WTC11 (cell line): ENCODE measurements around the gene FAM169A. TPM values are rescaled to one million over a fixed set of nuclear protein-coding genes. Genes with fewer than 3 reads are reported as not detected.
"Not testable (repeated sequence)": the region's sequence is repeated elsewhere in the genome, so short reads cannot be mapped to it uniquely, and the experiment has no call there.

Experiments used
- ATAC-seq: fragments of 200-7000 bp; cut with Tn5 transposase; 2 replicates; pipeline ENCODE4 v1.10.0; 2021; ENCODE audit warnings: mild to moderate bottlenecking, moderate library complexity
- CTCF ChIA-PET: fragments of 300-600 bp; sonication (Branson Sonifier 250); formaldehyde crosslinking; loops from one replicate; lab custom pipeline; 2021; ENCODE audit warnings: antibody characterized with exemption; lab: Charles Lee
- POLR2A ChIA-PET: fragments of 350-600 bp; sonication (Branson Sonifier 250); formaldehyde crosslinking; loops from one replicate; lab custom pipeline; 2021; ENCODE audit warnings: antibody characterized with exemption; lab: Charles Lee
- DNase-seq: peaks from one replicate; pipeline ENCODE4 v3.0.0; 2021; ENCODE audit warnings: low spot score
- H3K27ac Mint-ChIP-seq: 2 replicates; pipeline ENCODE4 v1.8.0; 2021; ENCODE audit warnings: mixed read lengths
- H3K27me3 Mint-ChIP-seq: 2 replicates; pipeline ENCODE4 v1.8.0; 2021; ENCODE audit warnings: low read depth, mild to moderate bottlenecking, moderate library complexity, mixed read lengths
- H3K36me3 Mint-ChIP-seq: 2 replicates; pipeline ENCODE4 v1.8.0; 2021; ENCODE audit warnings: mixed read lengths
- H3K4me1 Mint-ChIP-seq: 2 replicates; pipeline ENCODE4 v1.8.0; 2022; ENCODE audit warnings: mixed read lengths
- H3K4me3 Mint-ChIP-seq: 2 replicates; pipeline ENCODE4 v1.8.0; 2021; ENCODE audit warnings: mild to moderate bottlenecking, moderate library complexity, mixed read lengths
- H3K9me3 Mint-ChIP-seq: 2 replicates; pipeline ENCODE4 v1.8.0; 2021; ENCODE audit warnings: mixed read lengths
- CREB1 ChIP-seq: sonication (generic); formaldehyde crosslinking; IDR thresholded peaks from 2 replicates; pipeline ENCODE4 v1.8.0; 2023; ENCODE audit warnings: mild to moderate bottlenecking, missing genetic modification reagents
- EMX1 ChIP-seq: fragments of 250-450 bp; sonication (Bioruptor Pico); IDR thresholded peaks from 2 replicates; pipeline ENCODE4 v1.8.0; 2021; ENCODE audit warnings: mild to moderate bottlenecking
- FOXJ3 ChIP-seq: sonication (generic); formaldehyde crosslinking; IDR thresholded peaks from 2 replicates; pipeline ENCODE4 v1.9.0; 2021; ENCODE audit warnings: missing genetic modification reagents, mild to moderate bottlenecking, borderline replicate concordance
- GRHL2 ChIP-seq: fragments of 250-450 bp; sonication (Bioruptor Pico); IDR thresholded peaks from 2 replicates; pipeline ENCODE4 v1.8.0; 2022; ENCODE audit warnings: mild to moderate bottlenecking, moderate library complexity; ENCODE audit not compliant: insufficient replicate concordance, severe bottlenecking
- IRF2 ChIP-seq: sonication (generic); formaldehyde crosslinking; IDR thresholded peaks from 2 replicates; pipeline ENCODE4 v1.8.0; 2022; ENCODE audit warnings: low read depth, missing genetic modification reagents, borderline replicate concordance
- MXD4 ChIP-seq: fragments of 250-450 bp; sonication (Bioruptor Pico); IDR thresholded peaks from 2 replicates; pipeline ENCODE4 v1.8.0; 2021; ENCODE audit warnings: mild to moderate bottlenecking, moderate library complexity, borderline replicate concordance
- NFYB ChIP-seq: sonication (generic); formaldehyde crosslinking; conservative IDR thresholded peaks from 2 replicates; pipeline ENCODE4 v1.8.0; 2022; ENCODE audit warnings: low read depth, missing genetic modification reagents
- NR2C2 ChIP-seq: sonication (generic); formaldehyde crosslinking; IDR thresholded peaks from 2 replicates; pipeline ENCODE4 v1.8.0; 2022; ENCODE audit warnings: mild to moderate bottlenecking, missing genetic modification reagents
- SMAD3 ChIP-seq: sonication (generic); formaldehyde crosslinking; IDR thresholded peaks from 2 replicates; pipeline ENCODE4 v1.8.0; 2022; ENCODE audit warnings: missing genetic modification reagents, mild to moderate bottlenecking, borderline replicate concordance
- TEAD4 ChIP-seq: sonication (generic); formaldehyde crosslinking; IDR thresholded peaks from 2 replicates; pipeline ENCODE4 v1.8.0; 2022; ENCODE audit warnings: mild to moderate bottlenecking, missing genetic modification reagents
- TP53 ChIP-seq: sonication (generic); formaldehyde crosslinking; IDR thresholded peaks from 2 replicates; pipeline ENCODE4 v1.8.1; 2023; ENCODE audit warnings: mild to moderate bottlenecking, missing genetic modification reagents
- ZNF263 ChIP-seq: sonication (generic); formaldehyde crosslinking; IDR thresholded peaks from 2 replicates; pipeline ENCODE4 v1.8.1; 2022; ENCODE audit warnings: low read depth, mild to moderate bottlenecking, moderate library complexity, missing genetic modification reagents
- ZNF416 ChIP-seq: fragments of 250-450 bp; sonication (Bioruptor Pico); IDR thresholded peaks from 2 replicates; pipeline ENCODE4 v1.9.0; 2021; ENCODE audit warnings: mild to moderate bottlenecking, inconsistent platforms
- ZNF423 ChIP-seq: fragments of 250-450 bp; sonication (Bioruptor Pico); IDR thresholded peaks from 2 replicates; pipeline ENCODE4 v2.1.2; 2022; ENCODE audit warnings: mild to moderate bottlenecking, moderate library complexity
- total RNA-seq: library from RNA; stranded (reverse); gene quantifications from 3 replicates; pipeline ENCODE4 v1.2.3, GENCODE V29; 2021
- TF ChIP-seq, protein P1 (sequence below): sonication (generic); formaldehyde crosslinking; IDR thresholded peaks from 2 replicates; pipeline ENCODE4 v1.8.1; 2023; ENCODE audit warnings: mild to moderate bottlenecking, missing genetic modification reagents, moderate library complexity
- TF ChIP-seq, protein P2 (sequence below): sonication (generic); formaldehyde crosslinking; IDR thresholded peaks from 2 replicates; pipeline ENCODE4 v1.8.1; 2022; ENCODE audit warnings: low read depth, mild to moderate bottlenecking, moderate library complexity, missing genetic modification reagents, borderline replicate concordance
- TF ChIP-seq, protein P3 (sequence below): sonication (generic); formaldehyde crosslinking; IDR thresholded peaks from 2 replicates; pipeline ENCODE4 v1.8.0; 2022; ENCODE audit warnings: mild to moderate bottlenecking, missing genetic modification reagents
- TF ChIP-seq, protein P4 (sequence below): fragments of 250-450 bp; sonication (Bioruptor Pico); IDR thresholded peaks from 2 replicates; pipeline ENCODE4 v1.9.0; 2021; ENCODE audit warnings: mild to moderate bottlenecking
- TF ChIP-seq, protein P5 (sequence below): fragments of 250-450 bp; sonication (Bioruptor Pico); IDR thresholded peaks from 2 replicates; pipeline ENCODE4 v1.8.0; 2021; ENCODE audit warnings: mild to moderate bottlenecking

FAM169A gene
- total RNA-seq, 1 experiment from 2014 or later, result 69.1 TPM

DNA sequence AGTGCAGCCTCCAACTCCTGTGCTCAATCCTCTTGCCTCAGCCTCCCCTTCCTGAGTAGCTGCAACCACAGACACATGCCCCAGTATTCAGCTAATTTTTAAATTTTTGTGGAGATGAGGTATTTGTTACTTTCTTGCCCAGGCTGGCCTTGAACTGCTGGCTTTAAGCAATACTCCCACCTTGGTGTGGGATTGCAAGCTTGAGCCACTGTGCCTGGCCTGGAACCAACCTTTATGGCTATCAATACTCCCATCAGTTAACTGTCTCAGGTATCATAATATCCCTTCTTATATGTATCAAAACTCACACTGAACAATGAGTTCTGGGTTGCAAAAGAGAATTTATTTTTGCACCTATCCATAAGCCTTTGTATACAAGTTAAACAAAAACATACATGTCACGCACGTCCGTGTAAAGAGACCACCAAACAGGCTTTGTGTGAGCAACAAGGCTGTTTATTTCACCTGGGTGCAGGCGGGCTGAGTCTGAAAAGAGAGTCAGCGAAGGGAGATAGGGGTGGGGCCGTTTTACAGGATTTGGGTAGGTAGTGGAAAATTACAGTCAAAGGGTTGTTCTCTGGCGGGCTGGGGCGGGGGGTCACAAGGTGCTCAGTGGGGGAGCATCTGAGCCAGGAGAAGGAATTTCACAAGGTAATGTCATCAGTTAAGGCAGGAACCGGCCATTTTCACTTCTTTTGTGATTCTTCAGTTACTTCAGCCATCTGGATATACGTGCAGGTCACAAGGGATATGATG lies 16.4 kb upstream of the FAM169A start:
- not testable (repeated sequence) for H3K36me3 Mint-ChIP-seq

DNA sequence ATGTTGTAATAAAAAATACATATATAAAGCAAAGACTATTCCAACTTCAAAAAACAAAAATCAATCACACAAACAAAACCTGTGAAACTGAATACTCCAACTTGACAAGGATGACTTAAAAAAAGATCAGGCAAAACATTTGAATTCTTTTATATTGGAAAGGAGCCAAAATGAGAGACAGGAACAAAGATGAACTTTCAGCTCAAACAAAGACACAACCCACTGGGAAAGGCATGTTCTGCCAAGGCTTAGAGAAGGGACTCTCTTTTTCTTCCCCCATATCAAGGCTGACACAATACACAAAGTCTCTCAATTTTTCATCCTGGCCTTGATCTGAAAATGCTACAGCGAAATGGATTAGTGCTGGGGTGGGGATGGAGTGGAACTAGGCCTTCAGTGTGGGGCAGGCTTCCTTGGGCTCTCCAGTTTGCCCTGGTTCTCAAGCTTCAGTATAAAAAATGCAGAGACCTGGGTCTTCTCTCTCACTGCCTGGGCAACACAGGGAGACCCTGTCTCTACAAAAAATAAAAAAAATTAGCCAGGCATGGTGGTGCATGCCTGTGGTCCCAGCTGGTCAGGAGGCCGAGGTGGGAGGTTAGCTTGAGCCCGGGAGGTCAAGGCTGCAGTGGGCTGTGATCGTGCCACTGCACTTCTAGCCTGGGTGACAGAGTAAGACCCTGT lies 11.6 kb upstream of the FAM169A start:
- H3K4me3 Mint-ChIP-seq, result no peak overlapping the region
- H3K4me1 Mint-ChIP-seq, result peaks cover 28% of the 10 kb centered on the region
- no peak for ATAC-seq
- no peaks in the 10 kb centered on the region for H3K27me3 Mint-ChIP-seq
- no peak overlapping the region; the same call in 1 of the 2 replicates for H3K27ac Mint-ChIP-seq
- CTCF ChIA-PET, result no interaction called here
- TF ChIP-seq CREB1 (CRISPR knock-in tag) (no peak), MXD4 (CRISPR knock-in tag) (no peak), IRF2 (CRISPR knock-in tag) (no peak), NR2C2 (CRISPR knock-in tag) (no peak), SMAD3 (CRISPR knock-in tag) (no peak), ZNF423 (CRISPR knock-in tag) (no peak), EMX1 (CRISPR knock-in tag) (no peak), FOXJ3 (no peak)
- TF ChIP-seq, protein P1, sequence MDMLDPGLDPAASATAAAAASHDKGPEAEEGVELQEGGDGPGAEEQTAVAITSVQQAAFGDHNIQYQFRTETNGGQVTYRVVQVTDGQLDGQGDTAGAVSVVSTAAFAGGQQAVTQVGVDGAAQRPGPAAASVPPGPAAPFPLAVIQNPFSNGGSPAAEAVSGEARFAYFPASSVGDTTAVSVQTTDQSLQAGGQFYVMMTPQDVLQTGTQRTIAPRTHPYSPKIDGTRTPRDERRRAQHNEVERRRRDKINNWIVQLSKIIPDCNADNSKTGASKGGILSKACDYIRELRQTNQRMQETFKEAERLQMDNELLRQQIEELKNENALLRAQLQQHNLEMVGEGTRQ (CRISPR knock-in tag), result no peak
- TF ChIP-seq, protein P2, sequence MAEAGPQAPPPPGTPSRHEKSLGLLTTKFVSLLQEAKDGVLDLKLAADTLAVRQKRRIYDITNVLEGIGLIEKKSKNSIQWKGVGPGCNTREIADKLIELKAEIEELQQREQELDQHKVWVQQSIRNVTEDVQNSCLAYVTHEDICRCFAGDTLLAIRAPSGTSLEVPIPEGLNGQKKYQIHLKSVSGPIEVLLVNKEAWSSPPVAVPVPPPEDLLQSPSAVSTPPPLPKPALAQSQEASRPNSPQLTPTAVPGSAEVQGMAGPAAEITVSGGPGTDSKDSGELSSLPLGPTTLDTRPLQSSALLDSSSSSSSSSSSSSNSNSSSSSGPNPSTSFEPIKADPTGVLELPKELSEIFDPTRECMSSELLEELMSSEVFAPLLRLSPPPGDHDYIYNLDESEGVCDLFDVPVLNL, result no peak
- TF ChIP-seq, protein P3, sequence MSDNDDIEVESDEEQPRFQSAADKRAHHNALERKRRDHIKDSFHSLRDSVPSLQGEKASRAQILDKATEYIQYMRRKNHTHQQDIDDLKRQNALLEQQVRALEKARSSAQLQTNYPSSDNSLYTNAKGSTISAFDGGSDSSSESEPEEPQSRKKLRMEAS, result no peak
- POLR2A ChIA-PET, result no interaction called here
- no peak for DNase-seq
- H3K36me3 Mint-ChIP-seq, result peaks cover 14% of the 10 kb centered on the region
- peaks cover 20% of the 10 kb centered on the region for H3K9me3 Mint-ChIP-seq

More for the DNA sequence above, 16.4 kb upstream of the FAM169A start:
- H3K9me3 Mint-ChIP-seq, H3K27me3 Mint-ChIP-seq, POLR2A ChIA-PET: not testable (repeated sequence)
- TF ChIP-seq, protein P1 (CRISPR knock-in tag), result 0 out of 2 replicates have a peak, but pooled peaks have one; percentile 11
- DNase-seq (peak; percentile 73), ATAC-seq (peak; percentile 71)
- CTCF ChIA-PET, result interaction anchor here (0.9 kb wide), 1 partner anchor 15 kb away, joined by 3 read pairs; no protein-coding TSS in a partner anchor
- Mint-ChIP-seq H3K4me1 (peaks cover 34% of the 10 kb centered on the region), H3K27ac (peak overlapping the region; percentile 100), H3K4me3 (peak overlapping the region; percentile 16)

DNA sequence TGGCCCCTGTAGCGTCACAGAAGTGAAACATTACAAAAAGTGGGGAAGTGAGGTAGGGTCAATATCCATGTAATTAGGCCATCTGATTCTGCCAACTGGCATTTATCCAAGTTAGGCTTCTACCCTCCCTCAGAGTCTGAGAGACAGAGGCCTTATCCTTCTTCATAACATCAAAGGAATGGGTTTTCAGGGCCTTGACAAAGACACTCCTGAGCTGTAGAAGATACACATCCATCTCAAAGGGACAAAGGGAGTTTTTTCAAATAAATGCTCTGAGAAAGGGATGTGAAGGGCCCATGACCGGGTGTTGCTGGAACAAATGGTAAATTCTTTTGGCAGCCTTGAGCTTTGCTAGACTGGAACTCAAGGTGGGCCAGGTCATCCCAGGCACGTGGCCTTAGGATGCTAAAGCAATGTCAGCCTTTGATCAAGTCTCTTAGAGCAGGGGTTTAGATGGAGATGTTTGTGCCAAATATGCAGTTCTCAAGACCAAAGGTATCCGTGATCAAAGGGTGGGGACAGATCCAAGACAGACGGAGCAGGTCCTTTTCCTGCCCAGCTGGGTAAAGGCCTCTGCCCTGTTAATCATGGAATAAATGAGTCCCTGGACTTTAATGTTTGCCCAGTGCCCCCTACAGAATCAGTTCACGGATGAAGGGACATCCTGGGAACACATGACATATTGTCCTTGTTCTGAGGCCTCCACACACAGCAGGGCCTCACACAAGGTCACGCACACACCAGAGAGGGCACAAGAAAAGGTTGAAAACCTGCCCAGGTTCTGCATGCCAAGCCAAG lies 10.0 kb upstream of the FAM169A start:
- Mint-ChIP-seq H3K9me3 (peaks cover 20% of the 10 kb centered on the region), H3K36me3 (peaks cover 14% of the 10 kb centered on the region), H3K4me3 (no peak overlapping the region), H3K27ac (no peak overlapping the region), H3K27me3 (no peaks in the 10 kb centered on the region), H3K4me1 (peaks cover 20% of the 10 kb centered on the region)
- no peak for TF ChIP-seq TEAD4 (CRISPR knock-in tag)
- TF ChIP-seq TP53 (CRISPR knock-in tag), result no peak
- TF ChIP-seq, protein P4, sequence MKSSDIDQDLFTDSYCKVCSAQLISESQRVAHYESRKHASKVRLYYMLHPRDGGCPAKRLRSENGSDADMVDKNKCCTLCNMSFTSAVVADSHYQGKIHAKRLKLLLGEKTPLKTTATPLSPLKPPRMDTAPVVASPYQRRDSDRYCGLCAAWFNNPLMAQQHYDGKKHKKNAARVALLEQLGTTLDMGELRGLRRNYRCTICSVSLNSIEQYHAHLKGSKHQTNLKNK (CRISPR knock-in tag), result no peak
- TF ChIP-seq, protein P5, sequence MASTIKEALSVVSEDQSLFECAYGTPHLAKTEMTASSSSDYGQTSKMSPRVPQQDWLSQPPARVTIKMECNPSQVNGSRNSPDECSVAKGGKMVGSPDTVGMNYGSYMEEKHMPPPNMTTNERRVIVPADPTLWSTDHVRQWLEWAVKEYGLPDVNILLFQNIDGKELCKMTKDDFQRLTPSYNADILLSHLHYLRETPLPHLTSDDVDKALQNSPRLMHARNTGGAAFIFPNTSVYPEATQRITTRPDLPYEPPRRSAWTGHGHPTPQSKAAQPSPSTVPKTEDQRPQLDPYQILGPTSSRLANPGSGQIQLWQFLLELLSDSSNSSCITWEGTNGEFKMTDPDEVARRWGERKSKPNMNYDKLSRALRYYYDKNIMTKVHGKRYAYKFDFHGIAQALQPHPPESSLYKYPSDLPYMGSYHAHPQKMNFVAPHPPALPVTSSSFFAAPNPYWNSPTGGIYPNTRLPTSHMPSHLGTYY (CRISPR knock-in tag), result no peak
- TF ChIP-seq NFYB (CRISPR knock-in tag), result no peak
- TF ChIP-seq GRHL2 (CRISPR knock-in tag), result no peak
- no peak for TF ChIP-seq ZNF416 (CRISPR knock-in tag)
- no peak for TF ChIP-seq ZNF263 (CRISPR knock-in tag)
- ATAC-seq (no peak), DNase-seq (no peak)
- CTCF ChIA-PET, result no interaction called here
- POLR2A ChIA-PET, result interaction anchor here (1.3 kb wide), 1 partner anchor 9 kb away, joined by 8 read pairs; no protein-coding TSS in a partner anchor
